Stimulated activated CD8-positive, alpha-beta memory T cell treated with anti-CD3 and anti-CD28 coated beads, Interleukin-15, amount 100 ng/mL, for 4 hours (primary cell): ENCODE results near the gene VWA5B1.

Experiments used
- DNase-seq, 2 donors: peaks; one replicate each; pipeline ENCODE4 v3.0.0-alpha.2; 2020; ENCODE audit warnings: low read depth in 2 of 2

The VWA5B1 gene

GRCh38 chr1:20322825-20323612 lies 32.3 kb downstream of the VWA5B1 start:
- DNase-seq = no peak

- DNase-seq = no peak
Measured at GRCh38 chr1:20323613-20323920, 32.9 kb downstream of the VWA5B1 start.

GRCh38 chr1:20324704-20325406 lies 34.2 kb downstream of the VWA5B1 start:
- DNase-seq = no peak

- no peak for DNase-seq
Measured at GRCh38 chr1:20325407-20325843, 34.8 kb downstream of the VWA5B1 start.

GRCh38 chr1:20325844-20326420 lies 35.3 kb downstream of the VWA5B1 start:
- no peak for DNase-seq

GRCh38 chr1:20327467-20327866 lies 36.8 kb downstream of the VWA5B1 start:
- DNase-seq = no peak

- no peak for DNase-seq
Measured at GRCh38 chr1:20328201-20328600, 37.5 kb downstream of the VWA5B1 start.

GRCh38 chr1:20329793-20330542 lies 39.3 kb downstream of the VWA5B1 start:
- DNase-seq = no peak

GRCh38 chr1:20334103-20334502 lies 43.4 kb downstream of the VWA5B1 start:
- DNase-seq = no peak

GRCh38 chr1:20336105-20336605 lies 45.5 kb downstream of the VWA5B1 start:
- no peak for DNase-seq

GRCh38 chr1:20337581-20337980 lies 46.9 kb downstream of the VWA5B1 start:
- no peak for DNase-seq

- no peak for DNase-seq
Measured at GRCh38 chr1:20339811-20340457, 49.3 kb downstream of the VWA5B1 start.

GRCh38 chr1:20342294-20343148 lies 51.8 kb downstream of the VWA5B1 start:
- DNase-seq = no peak

GRCh38 chr1:20343149-20343937 lies 52.7 kb downstream of the VWA5B1 start:
- DNase-seq = no peak

GRCh38 chr1:20343938-20344302 lies 53.2 kb downstream of the VWA5B1 start:
- no peak for DNase-seq

- no peak for DNase-seq
Measured at GRCh38 chr1:20344738-20345137, 54.1 kb downstream of the VWA5B1 start.

- DNase-seq = no peak
Measured at GRCh38 chr1:20345419-20345818, 54.7 kb downstream of the VWA5B1 start.

GRCh38 chr1:20346433-20346832 lies 55.8 kb downstream of the VWA5B1 start:
- no peak for DNase-seq

- DNase-seq = no peak
Measured at GRCh38 chr1:20347699-20348098, 57.0 kb downstream of the VWA5B1 start.
